HepG2 (cell line): ENCODE measurements around the gene CDC42EP1. TPM values are rescaled to one million over a fixed set of nuclear protein-coding genes. Genes with fewer than 3 reads are reported as not detected.

Experiments used
- GATAD2A ChIP-seq: IDR thresholded peaks from 2 replicates; pipeline ENCODE4 v1.6.1; 2016
- GLI4 ChIP-seq: sonication (generic); formaldehyde crosslinking; IDR thresholded peaks from 2 replicates; pipeline ENCODE4 v1.5.1; 2020; ENCODE audit warnings: missing genetic modification reagents, mild to moderate bottlenecking, moderate library complexity, borderline replicate concordance
- HNRNPLL ChIP-seq: fragments of 200-400 bp; formaldehyde crosslinking; IDR thresholded peaks from 2 replicates; pipeline ENCODE4 v1.6.1; 2017; ENCODE audit warnings: mild to moderate bottlenecking, low read depth, low read length; ENCODE audit not compliant: poor library complexity, severe bottlenecking
- JARID2 ChIP-seq: sonication (generic); formaldehyde crosslinking; IDR thresholded peaks from 2 replicates; pipeline ENCODE4 v1.8.1; 2023; ENCODE audit warnings: missing genetic modification reagents, inconsistent platforms; ENCODE audit not compliant: insufficient replicate concordance
- KMT2A ChIP-seq: sonication (generic); formaldehyde crosslinking; IDR thresholded peaks from 2 replicates; pipeline ENCODE4 v1.4.0; 2020; ENCODE audit warnings: missing genetic modification reagents
- MAFG ChIP-seq: sonication (generic); formaldehyde crosslinking; IDR thresholded peaks from 2 replicates; pipeline ENCODE4 v1.5.1; 2020; ENCODE audit warnings: mild to moderate bottlenecking, missing genetic modification reagents
- MEIS2 ChIP-seq: sonication (generic); formaldehyde crosslinking; IDR thresholded peaks from 2 replicates; pipeline ENCODE4 v1.9.0; 2021; ENCODE audit warnings: mild to moderate bottlenecking, missing genetic modification reagents
- NFATC3 ChIP-seq: sonication (generic); formaldehyde crosslinking; IDR thresholded peaks from 2 replicates; pipeline ENCODE4 v1.5.1; 2020; ENCODE audit warnings: mild to moderate bottlenecking, missing genetic modification reagents
- NFE2 ChIP-seq: sonication (generic); formaldehyde crosslinking; IDR thresholded peaks from 2 replicates; pipeline ENCODE4 v1.4.0; 2020; ENCODE audit warnings: missing genetic modification reagents
- NONO ChIP-seq, 2 experiments: fragments of 450-650 bp in 1 of 2; sonication (generic) in 1 of 2; formaldehyde crosslinking in 1 of 2; IDR thresholded peaks in 1 of 2; conservative IDR thresholded peaks in 1 of 2; 2 replicates each; pipeline versions ENCODE4 v1.6.1 to v1.8.0; 2017 to 2022; ENCODE audit warnings: mild to moderate bottlenecking in 1 of 2, missing genetic modification reagents in 1 of 2, moderate library complexity in 1 of 2
- PAWR ChIP-seq: sonication (generic); formaldehyde crosslinking; IDR thresholded peaks from 2 replicates; pipeline ENCODE4 v1.4.0; 2020; ENCODE audit warnings: missing genetic modification reagents, mild to moderate bottlenecking, borderline replicate concordance
- PAX8 ChIP-seq: sonication (generic); formaldehyde crosslinking; IDR thresholded peaks from 2 replicates; pipeline ENCODE4 v1.8.0; 2022; ENCODE audit warnings: mild to moderate bottlenecking, missing genetic modification reagents, borderline replicate concordance
- PCBP1 ChIP-seq: fragments of 200-400 bp; formaldehyde crosslinking; IDR thresholded peaks from 2 replicates; pipeline ENCODE4 v1.6.1; 2017; ENCODE audit warnings: mild to moderate bottlenecking, low read depth, low read length, borderline replicate concordance
- SNAI1 ChIP-seq: sonication (generic); formaldehyde crosslinking; IDR thresholded peaks from 2 replicates; pipeline ENCODE4 v1.5.0; 2020; ENCODE audit warnings: mild to moderate bottlenecking, missing genetic modification reagents, borderline replicate concordance
- SP4 ChIP-seq: sonication (generic); formaldehyde crosslinking; IDR thresholded peaks from 2 replicates; pipeline ENCODE4 v1.8.1; 2023; ENCODE audit warnings: mild to moderate bottlenecking, missing genetic modification reagents
- TCF7L2 ChIP-seq: IDR thresholded peaks from 2 replicates; pipeline ENCODE4 v1.6.1; 2011; ENCODE audit warnings: mild to moderate bottlenecking, low read depth, low read length, moderate library complexity
- ZFP62 ChIP-seq: sonication (generic); formaldehyde crosslinking; IDR thresholded peaks from 2 replicates; pipeline ENCODE4 v1.4.0; 2020; ENCODE audit warnings: missing genetic modification reagents
- ZNF180 ChIP-seq: sonication (generic); formaldehyde crosslinking; IDR thresholded peaks from 2 replicates; pipeline ENCODE4 v1.4.0; 2020; ENCODE audit warnings: low read depth, missing genetic modification reagents, borderline replicate concordance
- ZNF333 ChIP-seq: sonication (generic); formaldehyde crosslinking; IDR thresholded peaks from 2 replicates; pipeline ENCODE4 v1.4.0; 2020; ENCODE audit warnings: mild to moderate bottlenecking, missing genetic modification reagents, borderline replicate concordance
- ZNF431 ChIP-seq: sonication (generic); formaldehyde crosslinking; IDR thresholded peaks from 2 replicates; pipeline ENCODE4 v1.9.0; 2022; ENCODE audit warnings: missing genetic modification reagents, low read depth, mild to moderate bottlenecking, borderline replicate concordance
- ZNF570 ChIP-seq: sonication (generic); formaldehyde crosslinking; IDR thresholded peaks from 2 replicates; pipeline ENCODE4 v1.4.0; 2020; ENCODE audit warnings: mild to moderate bottlenecking, missing genetic modification reagents, borderline replicate concordance
- ZNF772 ChIP-seq: sonication (generic); formaldehyde crosslinking; IDR thresholded peaks from 2 replicates; pipeline ENCODE4 v1.5.0; 2020; ENCODE audit warnings: mild to moderate bottlenecking, missing genetic modification reagents
- ZNF891 ChIP-seq: sonication (generic); formaldehyde crosslinking; IDR thresholded peaks from 2 replicates; pipeline ENCODE4 v1.5.0; 2020; ENCODE audit warnings: mild to moderate bottlenecking, missing genetic modification reagents
- polyA plus RNA-seq, 8 experiments: library from polyadenylated mRNA; depleted of rRNA in 3 of 8; stranded (reverse) in 7 of 8; unstranded in 1 of 8; fragments of >200 nt; fragmentation: Illumina TruSeq in 4 of 8; extraction: Trizol in 4 of 8; gene quantifications; 2 replicates each; pipeline versions ENCODE4 v1.2.1 to v1.2.3, GENCODE V29; 2011 to 2016; ENCODE audit warnings: low read depth in 4 of 8, missing spikeins in 1 of 8, mixed read lengths in 1 of 8; ENCODE audit not compliant: insufficient read depth in 1 of 8
- total RNA-seq, 5 experiments: library from RNA; depleted of rRNA; stranded (reverse); fragments of >200 nt; fragmentation: Illumina TruSeq; extraction: Trizol; gene quantifications; 2 replicates each; pipeline ENCODE4 v1.2.3, GENCODE V29; 2016; ENCODE audit warnings: low read depth in 1 of 5
- TF ChIP-seq, protein P1 (sequence below): sonication (generic); formaldehyde crosslinking; IDR thresholded peaks from 2 replicates; pipeline ENCODE4 v1.4.0; 2020; ENCODE audit warnings: missing genetic modification reagents, borderline replicate concordance
- TF ChIP-seq, protein P2 (sequence below): sonication (generic); formaldehyde crosslinking; IDR thresholded peaks from 2 replicates; pipeline ENCODE4 v1.5.1; 2020; ENCODE audit warnings: mild to moderate bottlenecking, moderate library complexity, missing genetic modification reagents
- TF ChIP-seq, protein P3 (sequence below): sonication (generic); formaldehyde crosslinking; IDR thresholded peaks from 2 replicates; pipeline ENCODE4 v1.4.0; 2020; ENCODE audit warnings: mild to moderate bottlenecking, low read depth, missing genetic modification reagents

The CDC42EP1 gene
- total and polyA plus RNA-seq, 2 of the 13 experiments (the other 11 are each of a cell fraction or from before 2014, with no cell fraction given) = 17.1 to 29.5 TPM

DNA sequence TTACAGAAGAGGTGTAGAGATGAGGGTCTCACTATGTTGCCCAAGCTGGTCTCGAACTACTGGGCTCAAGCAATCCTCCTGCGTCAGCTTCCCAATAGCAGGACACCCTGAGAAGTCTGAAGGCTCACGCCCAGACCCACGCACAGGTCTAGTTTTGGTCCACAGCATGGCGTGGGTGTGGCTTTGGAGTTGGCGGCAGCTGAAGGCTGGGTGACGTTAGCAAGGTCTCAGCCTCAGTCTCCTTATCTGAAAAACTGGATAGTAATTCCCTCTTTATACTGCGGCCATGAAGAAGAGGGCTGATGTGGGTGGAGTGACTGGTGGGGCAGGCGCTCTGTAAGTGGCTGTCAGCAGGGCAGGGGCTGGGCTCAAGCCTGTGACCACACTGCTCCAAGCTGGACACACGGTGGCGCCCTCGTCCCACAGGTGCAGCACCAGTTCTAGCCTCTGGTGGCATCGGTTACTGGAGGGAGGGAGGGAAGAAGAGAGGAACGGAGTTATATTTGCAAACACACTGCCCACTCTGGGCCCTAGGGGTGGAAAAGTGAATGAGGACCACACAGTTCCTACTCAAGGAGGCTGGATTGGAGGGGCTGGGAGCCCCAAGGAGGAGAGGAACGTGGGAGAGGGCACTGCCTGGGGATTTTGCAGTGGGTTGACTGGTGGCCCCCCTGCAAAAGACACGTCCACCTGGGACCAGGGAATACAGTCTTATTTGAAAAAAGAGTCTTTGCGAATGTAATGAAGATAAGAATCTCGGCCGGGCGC, 21.5 kb upstream of the CDC42EP1 start (continued):
- TF ChIP-seq ZNF180 (no peak), ZNF570 (CRISPR knock-in tag) (no peak), KMT2A (no peak), NFE2 (CRISPR knock-in tag) (no peak), ZNF431 (CRISPR knock-in tag) (no peak), MEIS2 (CRISPR knock-in tag) (0 out of 2 replicates have a peak, but pooled peaks have one; percentile 52), SP4 (peak; percentile 67; the same call in 1 of the 2 replicates), MAFG (CRISPR knock-in tag) (no peak), TCF7L2 (no peak), SNAI1 (CRISPR knock-in tag) (no peak), ZFP62 (CRISPR knock-in tag) (no peak), ZNF891 (no peak), HNRNPLL (no peak), NONO (IDR thresholded peaks at IDR 0.05) (no peak), NONO (CRISPR knock-in tag; conservative IDR thresholded peaks at IDR 0.05) (peak; percentile 82), ZNF333 (CRISPR knock-in tag) (no peak), PAX8 (CRISPR knock-in tag) (no peak), GLI4 (CRISPR knock-in tag) (no peak), PCBP1 (no peak), NFATC3 (no peak), GATAD2A (CRISPR knock-in tag) (peak; percentile 75; the same call in 1 of the 2 replicates), PAWR (CRISPR knock-in tag) (no peak), ZNF772 (0 out of 2 replicates have a peak, but pooled peaks have one; percentile 48), JARID2 (CRISPR knock-in tag) (no peak)
- TF ChIP-seq, protein P1, sequence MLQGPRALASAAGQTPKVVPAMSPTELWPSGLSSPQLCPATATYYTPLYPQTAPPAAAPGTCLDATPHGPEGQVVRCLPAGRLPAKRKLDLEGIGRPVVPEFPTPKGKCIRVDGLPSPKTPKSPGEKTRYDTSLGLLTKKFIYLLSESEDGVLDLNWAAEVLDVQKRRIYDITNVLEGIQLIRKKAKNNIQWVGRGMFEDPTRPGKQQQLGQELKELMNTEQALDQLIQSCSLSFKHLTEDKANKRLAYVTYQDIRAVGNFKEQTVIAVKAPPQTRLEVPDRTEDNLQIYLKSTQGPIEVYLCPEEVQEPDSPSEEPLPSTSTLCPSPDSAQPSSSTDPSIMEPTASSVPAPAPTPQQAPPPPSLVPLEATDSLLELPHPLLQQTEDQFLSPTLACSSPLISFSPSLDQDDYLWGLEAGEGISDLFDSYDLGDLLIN (CRISPR knock-in tag) = no peak
- TF ChIP-seq, protein P2, sequence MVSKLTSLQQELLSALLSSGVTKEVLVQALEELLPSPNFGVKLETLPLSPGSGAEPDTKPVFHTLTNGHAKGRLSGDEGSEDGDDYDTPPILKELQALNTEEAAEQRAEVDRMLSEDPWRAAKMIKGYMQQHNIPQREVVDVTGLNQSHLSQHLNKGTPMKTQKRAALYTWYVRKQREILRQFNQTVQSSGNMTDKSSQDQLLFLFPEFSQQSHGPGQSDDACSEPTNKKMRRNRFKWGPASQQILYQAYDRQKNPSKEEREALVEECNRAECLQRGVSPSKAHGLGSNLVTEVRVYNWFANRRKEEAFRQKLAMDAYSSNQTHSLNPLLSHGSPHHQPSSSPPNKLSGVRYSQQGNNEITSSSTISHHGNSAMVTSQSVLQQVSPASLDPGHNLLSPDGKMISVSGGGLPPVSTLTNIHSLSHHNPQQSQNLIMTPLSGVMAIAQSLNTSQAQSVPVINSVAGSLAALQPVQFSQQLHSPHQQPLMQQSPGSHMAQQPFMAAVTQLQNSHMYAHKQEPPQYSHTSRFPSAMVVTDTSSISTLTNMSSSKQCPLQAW = peak; percentile 63
- TF ChIP-seq, protein P3, sequence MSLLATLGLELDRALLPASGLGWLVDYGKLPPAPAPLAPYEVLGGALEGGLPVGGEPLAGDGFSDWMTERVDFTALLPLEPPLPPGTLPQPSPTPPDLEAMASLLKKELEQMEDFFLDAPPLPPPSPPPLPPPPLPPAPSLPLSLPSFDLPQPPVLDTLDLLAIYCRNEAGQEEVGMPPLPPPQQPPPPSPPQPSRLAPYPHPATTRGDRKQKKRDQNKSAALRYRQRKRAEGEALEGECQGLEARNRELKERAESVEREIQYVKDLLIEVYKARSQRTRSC (CRISPR knock-in tag) = no peak
